Measurements from ENCODE around the gene SPPL2B. TPM values are rescaled to one million over a fixed set of nuclear protein-coding genes. Genes with fewer than 3 reads are reported as not detected.
A peak's percentile ranks its signal among the peaks of the same experiment; 100 is the strongest.

SPPL2B gene
- polyA plus RNA-seq, 3 donors = 5.7 to 64.9 (median 8.7) TPM

DNA sequence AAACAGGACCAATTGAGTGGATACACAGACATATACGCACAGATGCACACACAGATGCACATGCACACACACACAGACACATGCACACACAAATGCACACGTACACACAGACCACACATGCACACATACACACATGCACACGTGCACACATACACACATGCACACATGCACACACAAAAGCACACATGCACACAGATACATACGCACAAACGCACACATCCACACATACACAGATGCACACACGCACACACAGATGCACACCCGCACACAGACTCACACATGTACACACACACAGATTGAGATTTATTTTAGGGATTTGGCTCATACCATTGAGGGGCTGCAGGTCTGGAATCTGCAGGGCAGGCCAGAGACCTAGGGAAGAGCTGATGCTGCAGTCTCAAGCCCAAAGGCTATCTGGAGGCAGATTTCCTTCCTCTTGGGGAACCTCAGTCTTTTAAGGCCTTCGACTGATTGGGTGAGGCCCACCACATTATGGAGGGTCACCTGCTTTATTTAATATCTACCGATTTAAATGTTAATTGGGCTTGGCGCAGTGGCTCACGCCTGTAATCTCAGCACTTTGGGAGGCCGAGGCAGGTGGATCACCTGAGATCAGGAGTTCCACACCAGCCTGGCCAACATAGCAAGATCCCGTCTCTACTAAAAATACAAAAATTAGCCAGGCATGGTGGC, 54.2 kb downstream of the SPPL2B start:
- DNase-seq = no peak
- Histone ChIP-seq H3K4me2 (replicated peaks; ENCODE audit: extremely low read depth, low read length, poor library complexity, severe bottlenecking) (no peak overlapping the region), H2AFZ (ENCODE audit: insufficient read depth, low read depth, low read length, poor library complexity, severe bottlenecking) (no peak overlapping the region), H3K9ac (ENCODE audit: insufficient read depth, low read length, poor library complexity, severe bottlenecking) (no peak overlapping the region), H4K20me1 (ENCODE audit: insufficient read depth, low read length) (no peaks in the 10 kb centered on the region), H3K4me1 (ENCODE audit: control insufficient read depth in 1 of 2, insufficient read depth in 2 of 2, low read length in 2 of 2) (peaks cover 21 to 25% of the 10 kb centered on the region in 2 donors), H3K36me3 (replicated peaks in 1 of 2; ENCODE audit: control insufficient read depth in 1 of 2, insufficient read depth in 2 of 2, low read length in 2 of 2) (no peaks in the 10 kb centered on the region), H3K27me3 (ENCODE audit: control insufficient read depth in 2 of 2, insufficient read depth in 2 of 2, low read length in 2 of 2) (no peaks in the 10 kb centered on the region), H3K4me3 (replicated peaks in 1 of 3; ENCODE audit: low read depth in 2 of 3, low read length in 3 of 3) (no peak overlapping the region), H3K9me3 (replicated peaks in 1 of 2; ENCODE audit: control insufficient read depth in 1 of 2, insufficient read depth in 1 of 2, low read length in 2 of 2) (peaks cover 14 to 33% of the 10 kb centered on the region in 2 donors), H3K79me2 (ENCODE audit: insufficient read depth, low read length) (no peaks in the 10 kb centered on the region), H3K27ac (ENCODE audit: low read depth in 1 of 2, low read length in 2 of 2) (no peak overlapping the region)
- TF ChIP-seq, protein P1, sequence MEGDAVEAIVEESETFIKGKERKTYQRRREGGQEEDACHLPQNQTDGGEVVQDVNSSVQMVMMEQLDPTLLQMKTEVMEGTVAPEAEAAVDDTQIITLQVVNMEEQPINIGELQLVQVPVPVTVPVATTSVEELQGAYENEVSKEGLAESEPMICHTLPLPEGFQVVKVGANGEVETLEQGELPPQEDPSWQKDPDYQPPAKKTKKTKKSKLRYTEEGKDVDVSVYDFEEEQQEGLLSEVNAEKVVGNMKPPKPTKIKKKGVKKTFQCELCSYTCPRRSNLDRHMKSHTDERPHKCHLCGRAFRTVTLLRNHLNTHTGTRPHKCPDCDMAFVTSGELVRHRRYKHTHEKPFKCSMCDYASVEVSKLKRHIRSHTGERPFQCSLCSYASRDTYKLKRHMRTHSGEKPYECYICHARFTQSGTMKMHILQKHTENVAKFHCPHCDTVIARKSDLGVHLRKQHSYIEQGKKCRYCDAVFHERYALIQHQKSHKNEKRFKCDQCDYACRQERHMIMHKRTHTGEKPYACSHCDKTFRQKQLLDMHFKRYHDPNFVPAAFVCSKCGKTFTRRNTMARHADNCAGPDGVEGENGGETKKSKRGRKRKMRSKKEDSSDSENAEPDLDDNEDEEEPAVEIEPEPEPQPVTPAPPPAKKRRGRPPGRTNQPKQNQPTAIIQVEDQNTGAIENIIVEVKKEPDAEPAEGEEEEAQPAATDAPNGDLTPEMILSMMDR (IDR thresholded peaks at IDR 0.05) = no peak
- Mint-ChIP-seq H3K36me3 (peaks cover 0 to 4% of the 10 kb centered on the region in 2 donors), H3K27me3 (ENCODE audit: low read depth in 3 of 3) (peaks cover 3 to 6% (median 3%) of the 10 kb centered on the region in 3 donors), H3K4me3 (no peak overlapping the region), H3K9me3 (peaks cover 17 to 37% (median 25%) of the 10 kb centered on the region in 7 donors), H3K27ac (peak overlapping the region in 3 of 7 donors; percentile 30 to 79 (median 75)), H3K4me1 (peaks cover 29% of the 10 kb centered on the region)
- whole genome bisulfite sequencing (ENCODE audit: insufficient coverage) = 93% methylated on average over 8 of the region's 13 CpGs
- intact Hi-C loops (cut with micrococcal nuclease) = no loop called here

DNA sequence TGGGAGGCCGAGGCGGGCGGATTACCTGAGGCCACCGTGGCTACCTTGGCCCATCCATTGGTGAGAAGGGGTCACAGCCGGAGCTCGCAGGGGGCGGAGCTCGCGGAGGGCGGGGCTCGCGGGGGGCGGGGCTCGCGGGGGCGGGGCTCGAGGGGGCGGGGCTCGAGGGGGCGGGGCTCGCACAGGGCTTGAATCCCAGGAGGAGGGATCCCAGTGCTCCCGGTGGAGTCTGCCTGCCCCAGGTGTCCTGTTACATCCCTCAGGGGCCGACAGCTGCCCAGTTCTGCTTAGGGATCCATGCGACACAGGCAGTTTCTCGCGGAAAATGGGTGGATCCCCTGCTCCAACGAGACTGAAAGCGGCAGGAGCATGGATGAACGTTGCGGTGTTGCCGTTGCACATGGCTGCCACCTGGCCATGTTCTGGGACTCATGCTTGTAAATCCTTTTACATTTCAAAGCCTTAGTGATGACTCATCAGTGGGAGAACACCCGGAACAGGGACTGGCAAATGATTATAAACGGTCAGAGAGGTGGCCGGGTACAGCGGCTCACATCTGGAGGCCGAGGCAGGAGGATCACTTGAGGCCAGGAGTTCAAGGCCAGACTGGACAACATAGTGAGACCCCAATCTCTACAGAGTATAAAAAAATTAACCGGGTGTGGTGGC, 56.7 kb downstream of the SPPL2B start:
- peaks cover 27% of the 10 kb centered on the region for H3K4me1 Mint-ChIP-seq
- Histone ChIP-seq H3K36me3 (replicated peaks in 1 of 2; ENCODE audit: control insufficient read depth in 1 of 2, insufficient read depth in 2 of 2, low read length in 2 of 2) (no peaks in the 10 kb centered on the region), H3K27me3 (ENCODE audit: control insufficient read depth in 2 of 2, insufficient read depth in 2 of 2, low read length in 2 of 2) (no peaks in the 10 kb centered on the region), H3K9ac (ENCODE audit: insufficient read depth, low read length, poor library complexity, severe bottlenecking) (no peak overlapping the region), H3K27ac (ENCODE audit: low read depth in 1 of 2, low read length in 2 of 2) (no peak overlapping the region), H3K4me3 (replicated peaks in 1 of 3; ENCODE audit: low read depth in 2 of 3, low read length in 3 of 3) (no peak overlapping the region), H2AFZ (ENCODE audit: insufficient read depth, low read depth, low read length, poor library complexity, severe bottlenecking) (no peak overlapping the region), H3K79me2 (ENCODE audit: insufficient read depth, low read length) (no peaks in the 10 kb centered on the region), H3K9me3 (replicated peaks in 1 of 2; ENCODE audit: control insufficient read depth in 1 of 2, insufficient read depth in 1 of 2, low read length in 2 of 2) (peaks cover 8 to 9% of the 10 kb centered on the region in 2 donors), H3K4me1 (ENCODE audit: control insufficient read depth in 1 of 2, insufficient read depth in 2 of 2, low read length in 2 of 2) (peaks cover 21 to 25% of the 10 kb centered on the region in 2 donors), H4K20me1 (ENCODE audit: insufficient read depth, low read length) (no peaks in the 10 kb centered on the region), H3K4me2 (replicated peaks; ENCODE audit: extremely low read depth, low read length, poor library complexity, severe bottlenecking) (peak overlapping the region; percentile 30)
- WGBS (ENCODE audit: insufficient coverage) = 39% methylated on average over 12 of the region's 37 CpGs
- H3K4me3 Mint-ChIP-seq = peak overlapping the region in 1 of 2 donors; percentile 42
- TF ChIP-seq, protein P1 (IDR thresholded peaks at IDR 0.05) = no peak
- intact Hi-C loops (cut with micrococcal nuclease) = no loop called here
- H3K27ac Mint-ChIP-seq = peak overlapping the region in 1 of 7 donors; percentile 78
- H3K27me3 Mint-ChIP-seq (ENCODE audit: low read depth in 3 of 3) = peaks cover 3 to 9% (median 8%) of the 10 kb centered on the region in 3 donors
- peaks cover 0 to 14% (median 8%) of the 10 kb centered on the region in 7 donors for H3K9me3 Mint-ChIP-seq
- no peaks in the 10 kb centered on the region for H3K36me3 Mint-ChIP-seq
- DNase-seq = peak in 2 of 3 donors; percentile 17 to 47

All from CD14-positive monocyte (primary cell).